ENCODE data around the gene GHRHR. TPM values are rescaled to one million over a fixed set of nuclear protein-coding genes. Genes with fewer than 3 reads are reported as not detected.
A peak's percentile ranks its signal among the peaks of the same experiment; 100 is the strongest.

Gene GHRHR
- total and polyA plus RNA-seq, 9 of the 15 experiments (the other 6 are each of a cell fraction or from before 2014, with no cell fraction given): not detected

- TF ChIP-seq CBFA2T3 (IDR thresholded peaks at IDR 0.05): peak; percentile 99
- TF ChIP-seq ZNF23 (CRISPR knock-in tag; IDR thresholded peaks at IDR 0.05): no peak
- 0 out of 2 replicates have a peak, but pooled peaks have one; percentile 17 for TF ChIP-seq THAP12 (CRISPR knock-in tag; IDR thresholded peaks at IDR 0.05)
- TF ChIP-seq STAT5A (IDR thresholded peaks at IDR 0.05; ENCODE audit: borderline replicate concordance, low read length): peak; percentile 92
- no peak for TF ChIP-seq BACH1 (tag; IDR thresholded peaks at IDR 0.05)
- peak; percentile 67 for TF ChIP-seq SMARCB1 (IDR thresholded peaks at IDR 0.05; ENCODE audit: insufficient read length, low read depth)
- no peak for TF ChIP-seq CAMTA2 (CRISPR knock-in tag; conservative IDR thresholded peaks at IDR 0.05)
- no peak for TF ChIP-seq ZNF217 (CRISPR knock-in tag; IDR thresholded peaks at IDR 0.05)
- TF ChIP-seq GABPB2 (CRISPR knock-in tag; conservative IDR thresholded peaks at IDR 0.05): no peak
- TF ChIP-seq RNF2 (IDR thresholded peaks at IDR 0.05): peak; percentile 95
- TF ChIP-seq BHLHE40 (IDR thresholded peaks at IDR 0.05; ENCODE audit: low read length): peak; percentile 61; the same call in 1 of the 2 replicates
- TF ChIP-seq CREM (IDR thresholded peaks at IDR 0.05; ENCODE audit: low read depth): peak; percentile 83
- peak; percentile 44 for TF ChIP-seq KDM5B (IDR thresholded peaks at IDR 0.05; ENCODE audit: insufficient replicate concordance, low read depth, low read length)
- no peak for TF ChIP-seq HMG20B (CRISPR knock-in tag; IDR thresholded peaks at IDR 0.05)
- no peak for TF ChIP-seq PCBP2 (IDR thresholded peaks at IDR 0.05; ENCODE audit: low read depth, low read length, poor library complexity, severe bottlenecking)
- TF ChIP-seq SRF (CRISPR knock-in tag; IDR thresholded peaks at IDR 0.05): no peak
- TF ChIP-seq SRSF9 (IDR thresholded peaks at IDR 0.05; ENCODE audit: borderline replicate concordance, low read depth, low read length): no peak
- peak; percentile 79; the same call in 1 of the 2 replicates for TF ChIP-seq TARDBP (IDR thresholded peaks at IDR 0.05)
- no peak for TF ChIP-seq ZNF512 (tag; IDR thresholded peaks at IDR 0.05)
- TF ChIP-seq ERF (CRISPR knock-in tag; IDR thresholded peaks at IDR 0.05): no peak
- TF ChIP-seq TRIM24 (IDR thresholded peaks at IDR 0.05): peak; percentile 91 to 94
- TF ChIP-seq DLX4 (CRISPR knock-in tag; IDR thresholded peaks at IDR 0.05): no peak
- no peak for TF ChIP-seq MED1 (CRISPR knock-in tag; IDR thresholded peaks at IDR 0.05; ENCODE audit: borderline replicate concordance)
Observed at GRCh38 chr7:30915005-30915601, 48.6 kb upstream of the GHRHR start (continued).

Measured in K562 (cell line).